Astrocyte (in vitro differentiated cells and primary cell): ENCODE results near the gene PRR36. TPM values are rescaled to one million over a fixed set of nuclear protein-coding genes. Genes with fewer than 3 reads are reported as not detected.
A peak's percentile ranks its signal among the peaks of the same experiment; 100 is the strongest.

Source experiments
- DNase-seq: peaks from one replicate; pipeline ENCODE4 v3.0.0-alpha.2; 2010; ENCODE audit warnings: low read depth
- FAIRE-seq: peaks from 2 replicates; lab custom pipeline; 2011; peaks lifted over from hg19 to GRCh38; lab: Jason Lieb, UNC
- H2AFZ ChIP-seq: 2 replicates; pipeline ENCODE4 v1.6.0; 2012; ENCODE audit warnings: low read depth, low read length, inconsistent platforms
- H3K27ac ChIP-seq: 2 replicates; pipeline ENCODE4 v1.5.1; 2011; ENCODE audit warnings: low read depth, low read length, inconsistent platforms
- H3K27me3 ChIP-seq: 2 replicates; pipeline ENCODE4 v1.6.0; 2011; ENCODE audit warnings: low read length, inconsistent platforms; ENCODE audit not compliant: insufficient read depth
- H3K36me3 ChIP-seq: 2 replicates; pipeline ENCODE4 v1.5.1; 2011; ENCODE audit warnings: low read length, inconsistent platforms; ENCODE audit not compliant: insufficient read depth
- H3K4me1 ChIP-seq: 2 replicates; pipeline ENCODE4 v1.5.1; 2011; ENCODE audit warnings: low read length, inconsistent platforms; ENCODE audit not compliant: insufficient read depth
- H3K4me2 ChIP-seq: 2 replicates; pipeline ENCODE4 v1.6.0; 2012; ENCODE audit warnings: low read length, inconsistent platforms
- H3K4me3 ChIP-seq: 2 replicates; pipeline ENCODE4 v1.5.1; 2011; ENCODE audit warnings: low read depth, mild to moderate bottlenecking, low read length, inconsistent platforms; ENCODE audit not compliant: insufficient read depth
- H3K79me2 ChIP-seq: 2 replicates; pipeline ENCODE4 v1.6.0; 2012; ENCODE audit warnings: mild to moderate bottlenecking, low read length, inconsistent platforms; ENCODE audit not compliant: insufficient read depth
- H3K9ac ChIP-seq: 2 replicates; pipeline ENCODE4 v1.6.0; 2012; ENCODE audit warnings: mild to moderate bottlenecking, low read length, inconsistent platforms
- H3K9me3 ChIP-seq: 2 replicates; pipeline ENCODE4 v1.5.1; 2012; ENCODE audit warnings: low read depth, mild to moderate bottlenecking, low read length, inconsistent platforms; ENCODE audit not compliant: insufficient read depth
- H4K20me1 ChIP-seq: 2 replicates; pipeline ENCODE4 v1.6.0; 2012; ENCODE audit warnings: low read length, inconsistent platforms; ENCODE audit not compliant: insufficient read depth
- H3K27ac Mint-ChIP-seq: one replicate; pipeline ENCODE4 v1.8.0; 2021; ENCODE audit warnings: mild to moderate bottlenecking, mixed read lengths; ENCODE audit not compliant: unreplicated experiment
- H3K27me3 Mint-ChIP-seq: one replicate; pipeline ENCODE4 v1.8.0; 2021; ENCODE audit warnings: low read depth, mixed read lengths; ENCODE audit not compliant: unreplicated experiment
- H3K36me3 Mint-ChIP-seq: one replicate; pipeline ENCODE4 v1.8.0; 2021; ENCODE audit warnings: low read depth, mixed read lengths; ENCODE audit not compliant: unreplicated experiment
- H3K4me1 Mint-ChIP-seq: one replicate; pipeline ENCODE4 v1.8.0; 2021; ENCODE audit warnings: low read depth, mixed read lengths; ENCODE audit not compliant: unreplicated experiment
- H3K4me3 Mint-ChIP-seq: one replicate; pipeline ENCODE4 v1.8.0; 2021; ENCODE audit warnings: mild to moderate bottlenecking, moderate library complexity, mixed read lengths; ENCODE audit not compliant: unreplicated experiment
- H3K9me3 Mint-ChIP-seq: one replicate; pipeline ENCODE4 v1.8.0; 2021; ENCODE audit warnings: mild to moderate bottlenecking, mixed read lengths; ENCODE audit not compliant: unreplicated experiment
- EZH2 ChIP-seq: IDR thresholded peaks from 2 replicates; pipeline ENCODE4 v1.6.1; 2012; ENCODE audit warnings: mild to moderate bottlenecking, low read length, inconsistent platforms; ENCODE audit not compliant: insufficient read depth
- total RNA-seq: library from RNA; stranded (reverse); gene quantifications from 2 replicates; pipeline ENCODE4 v1.2.1, GENCODE V29; 2021
- TF ChIP-seq, protein P1 (sequence below): IDR thresholded peaks from 2 replicates; pipeline ENCODE4 v1.5.1; 2011; ENCODE audit warnings: low read depth, mild to moderate bottlenecking, inconsistent platforms, low read length, moderate library complexity; ENCODE audit not compliant: insufficient read depth

PRR36 gene
- total RNA-seq, 1 donor from 2014 or later, result 1.3 TPM

DNA sequence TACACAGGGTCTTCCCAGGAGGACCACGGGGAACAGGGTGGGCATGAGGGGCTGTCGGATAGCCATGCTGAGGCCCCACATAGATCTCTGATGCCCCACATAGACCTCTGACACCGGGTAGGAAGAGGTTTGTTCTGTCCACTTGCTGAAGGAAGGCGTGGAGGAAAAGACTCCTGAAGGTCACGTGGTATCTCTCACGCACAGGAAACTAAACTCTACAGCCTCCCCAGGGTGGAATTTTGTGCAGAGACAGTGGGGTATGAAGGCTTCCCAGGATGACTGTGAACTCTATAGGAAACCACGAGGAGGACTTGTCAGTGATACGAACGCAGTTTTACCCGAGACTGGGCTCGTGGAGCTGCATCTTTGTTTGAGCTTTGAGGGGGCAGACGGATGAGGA lies 41.4 kb downstream of the PRR36 start:
- no peak overlapping the region for H3K4me3 ChIP-seq
- H4K20me1 ChIP-seq, result peaks cover 36% of the 10 kb centered on the region
- peaks cover 14% of the 10 kb centered on the region for H3K4me1 Mint-ChIP-seq
- no peak overlapping the region for H3K4me3 Mint-ChIP-seq
- H3K4me2 ChIP-seq, result peak overlapping the region; percentile 25
- H3K36me3 Mint-ChIP-seq, result no peaks in the 10 kb centered on the region
- H3K36me3 ChIP-seq, result no peaks in the 10 kb centered on the region
- no peaks in the 10 kb centered on the region for H3K9me3 ChIP-seq
- H3K4me1 ChIP-seq, result peaks cover 15% of the 10 kb centered on the region
- peaks cover 8% of the 10 kb centered on the region for H3K27me3 Mint-ChIP-seq
- H3K9me3 Mint-ChIP-seq, result no peaks in the 10 kb centered on the region
- H3K79me2 ChIP-seq, result peaks cover 17% of the 10 kb centered on the region
- H3K27ac Mint-ChIP-seq, result peak overlapping the region; percentile 10
- H3K27ac ChIP-seq, result no peak overlapping the region
- peak overlapping the region; percentile 10 for H2AFZ ChIP-seq
- H3K27me3 ChIP-seq, result no peaks in the 10 kb centered on the region
- TF ChIP-seq EZH2, result no peak
- TF ChIP-seq, protein P1, sequence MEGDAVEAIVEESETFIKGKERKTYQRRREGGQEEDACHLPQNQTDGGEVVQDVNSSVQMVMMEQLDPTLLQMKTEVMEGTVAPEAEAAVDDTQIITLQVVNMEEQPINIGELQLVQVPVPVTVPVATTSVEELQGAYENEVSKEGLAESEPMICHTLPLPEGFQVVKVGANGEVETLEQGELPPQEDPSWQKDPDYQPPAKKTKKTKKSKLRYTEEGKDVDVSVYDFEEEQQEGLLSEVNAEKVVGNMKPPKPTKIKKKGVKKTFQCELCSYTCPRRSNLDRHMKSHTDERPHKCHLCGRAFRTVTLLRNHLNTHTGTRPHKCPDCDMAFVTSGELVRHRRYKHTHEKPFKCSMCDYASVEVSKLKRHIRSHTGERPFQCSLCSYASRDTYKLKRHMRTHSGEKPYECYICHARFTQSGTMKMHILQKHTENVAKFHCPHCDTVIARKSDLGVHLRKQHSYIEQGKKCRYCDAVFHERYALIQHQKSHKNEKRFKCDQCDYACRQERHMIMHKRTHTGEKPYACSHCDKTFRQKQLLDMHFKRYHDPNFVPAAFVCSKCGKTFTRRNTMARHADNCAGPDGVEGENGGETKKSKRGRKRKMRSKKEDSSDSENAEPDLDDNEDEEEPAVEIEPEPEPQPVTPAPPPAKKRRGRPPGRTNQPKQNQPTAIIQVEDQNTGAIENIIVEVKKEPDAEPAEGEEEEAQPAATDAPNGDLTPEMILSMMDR, result no peak
- no peak overlapping the region for H3K9ac ChIP-seq
- DNase-seq, result no peak
- FAIRE-seq, result no peak

DNA sequence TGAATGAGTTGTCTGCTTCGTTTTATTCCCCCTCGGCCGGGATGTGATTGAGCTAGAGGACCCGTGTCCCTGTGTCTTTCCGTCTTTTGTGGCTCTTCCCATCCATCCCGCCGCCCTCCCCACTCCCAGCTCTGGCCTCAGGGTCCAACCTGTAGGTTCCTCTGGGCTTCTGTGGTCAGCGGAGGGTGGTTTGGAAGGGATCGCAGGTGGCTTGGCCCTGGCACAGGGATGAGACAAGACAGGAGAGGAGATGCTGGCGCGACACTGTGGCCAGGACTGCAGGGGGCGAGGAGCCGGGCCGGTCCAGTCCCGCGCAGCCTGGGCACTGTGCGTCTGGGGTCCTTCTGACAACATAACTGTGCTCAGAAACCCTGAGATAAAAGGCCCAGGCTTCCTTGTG lies 42.2 kb downstream of the PRR36 start:
- FAIRE-seq, result no peak
- Mint-ChIP-seq H3K27ac (no peak overlapping the region), H3K4me3 (peak overlapping the region; percentile 87), H3K36me3 (no peaks in the 10 kb centered on the region), H3K27me3 (peaks cover 12% of the 10 kb centered on the region), H3K4me1 (peaks cover 14% of the 10 kb centered on the region), H3K9me3 (no peaks in the 10 kb centered on the region)
- Histone ChIP-seq H3K27ac (no peak overlapping the region), H3K9me3 (no peaks in the 10 kb centered on the region), H3K79me2 (peaks cover 17% of the 10 kb centered on the region), H2AFZ (no peak overlapping the region), H4K20me1 (peaks cover 36% of the 10 kb centered on the region), H3K4me1 (peaks cover 11% of the 10 kb centered on the region), H3K36me3 (no peaks in the 10 kb centered on the region), H3K9ac (peak overlapping the region; percentile 75), H3K4me2 (peak overlapping the region; percentile 84), H3K4me3 (no peak overlapping the region), H3K27me3 (peaks cover 2% of the 10 kb centered on the region)
- TF ChIP-seq, protein P1, result no peak
- TF ChIP-seq EZH2, result no peak
- DNase-seq, result no peak

DNA sequence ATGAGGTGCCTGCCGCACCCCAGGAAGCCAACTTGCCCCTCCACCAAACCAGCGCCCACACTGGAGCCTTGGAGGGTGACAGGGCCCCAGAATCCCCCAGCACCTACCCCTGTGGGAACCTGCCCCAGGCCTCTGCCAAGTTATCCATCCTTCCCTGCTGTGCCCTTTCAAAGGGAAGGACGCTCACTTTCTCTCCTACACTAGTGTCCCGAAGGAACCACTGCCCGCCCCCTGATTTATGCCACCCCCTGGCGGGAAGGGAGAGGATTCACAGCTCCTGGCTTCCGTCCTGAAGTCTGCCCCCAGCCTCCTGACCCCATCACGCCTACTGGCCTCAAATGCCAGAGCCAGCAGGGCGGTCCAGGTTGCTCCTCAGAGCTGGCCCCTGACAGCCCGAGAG lies 42.7 kb downstream of the PRR36 start:
- Mint-ChIP-seq H3K4me3 (peak overlapping the region; percentile 87), H3K36me3 (no peaks in the 10 kb centered on the region), H3K27ac (no peak overlapping the region), H3K27me3 (peaks cover 12% of the 10 kb centered on the region), H3K4me1 (peaks cover 14% of the 10 kb centered on the region), H3K9me3 (no peaks in the 10 kb centered on the region)
- peak overlapping the region; percentile 75 for H3K9ac ChIP-seq
- peaks cover 2% of the 10 kb centered on the region for H3K27me3 ChIP-seq
- H3K4me2 ChIP-seq, result peak overlapping the region; percentile 84
- H4K20me1 ChIP-seq, result peaks cover 36% of the 10 kb centered on the region
- no peak overlapping the region for H3K4me3 ChIP-seq
- H3K9me3 ChIP-seq, result no peaks in the 10 kb centered on the region
- H3K79me2 ChIP-seq, result peaks cover 15% of the 10 kb centered on the region
- no peak for TF ChIP-seq EZH2
- TF ChIP-seq, protein P1, result peak; percentile 27
- FAIRE-seq, result no peak
- H2AFZ ChIP-seq, result no peak overlapping the region
- no peak overlapping the region for H3K27ac ChIP-seq
- peak; percentile 11 for DNase-seq
- H3K4me1 ChIP-seq, result peaks cover 11% of the 10 kb centered on the region
- no peaks in the 10 kb centered on the region for H3K36me3 ChIP-seq
